NB4 (cell line): Measurements from ENCODE around the gene OR2S2.

ENCODE experiments used
- MYC ChIP-seq: IDR thresholded peaks from 2 replicates; pipeline ENCODE4 v1.6.1; 2011; ENCODE audit warnings: low read depth, low read length
- POLR2A ChIP-seq: IDR thresholded peaks from 2 replicates; pipeline ENCODE4 v1.6.1; 2011; ENCODE audit warnings: mild to moderate bottlenecking; ENCODE audit not compliant: insufficient read length; ENCODE audit errors: extremely low read depth
- TF ChIP-seq, protein P1 (sequence below): IDR thresholded peaks from one replicate; pipeline ENCODE4 v1.5.1; 2012; ENCODE audit warnings: low read depth, low read length
- TF ChIP-seq, protein P2 (sequence below): IDR thresholded peaks from 2 replicates; pipeline ENCODE4 v1.6.1; 2011; ENCODE audit warnings: low read depth, low read length

DNA sequence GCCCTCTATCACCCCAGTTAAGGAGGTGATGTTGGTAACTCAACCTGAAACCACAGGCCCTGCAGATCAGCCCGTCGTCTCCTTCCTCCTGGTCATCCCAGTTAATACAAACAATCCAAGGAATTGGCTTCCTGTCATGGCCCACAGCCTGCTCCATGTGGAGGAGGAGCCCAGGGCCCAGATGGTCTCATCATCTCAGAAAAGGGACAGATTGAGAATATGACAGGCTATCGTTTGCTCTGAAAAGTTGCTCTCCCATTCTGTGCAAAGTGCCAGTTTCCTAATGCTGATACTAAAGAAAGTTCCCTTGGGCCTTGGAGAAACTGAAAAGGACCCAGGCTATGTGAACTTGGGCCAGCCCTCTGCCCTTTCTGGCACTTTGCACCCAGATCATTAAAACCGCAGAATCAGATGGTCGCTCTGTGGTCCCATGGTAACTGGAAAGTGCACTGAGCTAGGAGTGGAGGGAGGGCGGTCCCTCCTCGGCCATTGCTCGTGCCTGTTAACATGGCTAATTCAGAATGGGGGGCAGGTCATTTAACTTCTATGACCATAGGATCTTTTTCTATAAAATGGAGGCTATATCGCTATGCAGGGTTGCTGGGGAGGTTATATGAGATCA is 49.3 kb downstream of the OR2S2 start:
- TF ChIP-seq POLR2A (no peak), MYC (no peak)
- TF ChIP-seq, protein P1, sequence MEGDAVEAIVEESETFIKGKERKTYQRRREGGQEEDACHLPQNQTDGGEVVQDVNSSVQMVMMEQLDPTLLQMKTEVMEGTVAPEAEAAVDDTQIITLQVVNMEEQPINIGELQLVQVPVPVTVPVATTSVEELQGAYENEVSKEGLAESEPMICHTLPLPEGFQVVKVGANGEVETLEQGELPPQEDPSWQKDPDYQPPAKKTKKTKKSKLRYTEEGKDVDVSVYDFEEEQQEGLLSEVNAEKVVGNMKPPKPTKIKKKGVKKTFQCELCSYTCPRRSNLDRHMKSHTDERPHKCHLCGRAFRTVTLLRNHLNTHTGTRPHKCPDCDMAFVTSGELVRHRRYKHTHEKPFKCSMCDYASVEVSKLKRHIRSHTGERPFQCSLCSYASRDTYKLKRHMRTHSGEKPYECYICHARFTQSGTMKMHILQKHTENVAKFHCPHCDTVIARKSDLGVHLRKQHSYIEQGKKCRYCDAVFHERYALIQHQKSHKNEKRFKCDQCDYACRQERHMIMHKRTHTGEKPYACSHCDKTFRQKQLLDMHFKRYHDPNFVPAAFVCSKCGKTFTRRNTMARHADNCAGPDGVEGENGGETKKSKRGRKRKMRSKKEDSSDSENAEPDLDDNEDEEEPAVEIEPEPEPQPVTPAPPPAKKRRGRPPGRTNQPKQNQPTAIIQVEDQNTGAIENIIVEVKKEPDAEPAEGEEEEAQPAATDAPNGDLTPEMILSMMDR = no peak
- TF ChIP-seq, protein P2, sequence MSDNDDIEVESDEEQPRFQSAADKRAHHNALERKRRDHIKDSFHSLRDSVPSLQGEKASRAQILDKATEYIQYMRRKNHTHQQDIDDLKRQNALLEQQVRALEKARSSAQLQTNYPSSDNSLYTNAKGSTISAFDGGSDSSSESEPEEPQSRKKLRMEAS = no peak
